ENCODE measurements around the gene SLC35G6.

GRCh38 chr17:7468290-7468689 is 13.0 kb upstream of the SLC35G6 start:
- TF ChIP-seq, protein P1, sequence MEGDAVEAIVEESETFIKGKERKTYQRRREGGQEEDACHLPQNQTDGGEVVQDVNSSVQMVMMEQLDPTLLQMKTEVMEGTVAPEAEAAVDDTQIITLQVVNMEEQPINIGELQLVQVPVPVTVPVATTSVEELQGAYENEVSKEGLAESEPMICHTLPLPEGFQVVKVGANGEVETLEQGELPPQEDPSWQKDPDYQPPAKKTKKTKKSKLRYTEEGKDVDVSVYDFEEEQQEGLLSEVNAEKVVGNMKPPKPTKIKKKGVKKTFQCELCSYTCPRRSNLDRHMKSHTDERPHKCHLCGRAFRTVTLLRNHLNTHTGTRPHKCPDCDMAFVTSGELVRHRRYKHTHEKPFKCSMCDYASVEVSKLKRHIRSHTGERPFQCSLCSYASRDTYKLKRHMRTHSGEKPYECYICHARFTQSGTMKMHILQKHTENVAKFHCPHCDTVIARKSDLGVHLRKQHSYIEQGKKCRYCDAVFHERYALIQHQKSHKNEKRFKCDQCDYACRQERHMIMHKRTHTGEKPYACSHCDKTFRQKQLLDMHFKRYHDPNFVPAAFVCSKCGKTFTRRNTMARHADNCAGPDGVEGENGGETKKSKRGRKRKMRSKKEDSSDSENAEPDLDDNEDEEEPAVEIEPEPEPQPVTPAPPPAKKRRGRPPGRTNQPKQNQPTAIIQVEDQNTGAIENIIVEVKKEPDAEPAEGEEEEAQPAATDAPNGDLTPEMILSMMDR (IDR thresholded peaks at IDR 0.05) = no peak
- TF ChIP-seq POLR2A (IDR thresholded peaks at IDR 0.05) (no peak), EP300 (IDR thresholded peaks at IDR 0.05) (no peak)

Data from ovary (tissue), 3 donors.